HUES64 (cell line): Measurements from ENCODE around the gene NMNAT3.

ENCODE experiments used
- H3K27ac ChIP-seq: 2 replicates; pipeline ENCODE4 v1.7.0; 2013; ENCODE audit warnings: low read depth, low read length, inconsistent platforms
- H3K27me3 ChIP-seq: 2 replicates; pipeline ENCODE4 v1.6.1; 2013; ENCODE audit warnings: mild to moderate bottlenecking, low read length; ENCODE audit not compliant: insufficient read depth
- H3K36me3 ChIP-seq: 2 replicates; pipeline ENCODE4 v1.6.1; 2013; ENCODE audit warnings: mild to moderate bottlenecking, low read length; ENCODE audit not compliant: insufficient read depth
- H3K4me1 ChIP-seq: 2 replicates; pipeline ENCODE4 v1.6.1; 2013; ENCODE audit warnings: mild to moderate bottlenecking, low read length, moderate library complexity; ENCODE audit not compliant: insufficient read depth
- H3K4me3 ChIP-seq: 2 replicates; pipeline ENCODE4 v1.5.1; 2013; ENCODE audit warnings: mild to moderate bottlenecking, low read length, moderate library complexity
- H3K9ac ChIP-seq: 2 replicates; pipeline ENCODE4 v1.6.1; 2013; ENCODE audit warnings: mild to moderate bottlenecking, low read depth, low read length
- H3K9me3 ChIP-seq: 2 replicates; pipeline ENCODE4 v1.6.1; 2013; ENCODE audit warnings: low read depth, low read length; ENCODE audit not compliant: insufficient read depth
- WGBS: fragments of 150-250, 120-280 bp; methylation state at CpG from one replicate; pipeline ENCODE4 v1.1.7; 2013; ENCODE audit warnings: missing lambda C conversion rate; 5-methylcytosine and 5-hydroxymethylcytosine counted together

NMNAT3 gene

DNA sequence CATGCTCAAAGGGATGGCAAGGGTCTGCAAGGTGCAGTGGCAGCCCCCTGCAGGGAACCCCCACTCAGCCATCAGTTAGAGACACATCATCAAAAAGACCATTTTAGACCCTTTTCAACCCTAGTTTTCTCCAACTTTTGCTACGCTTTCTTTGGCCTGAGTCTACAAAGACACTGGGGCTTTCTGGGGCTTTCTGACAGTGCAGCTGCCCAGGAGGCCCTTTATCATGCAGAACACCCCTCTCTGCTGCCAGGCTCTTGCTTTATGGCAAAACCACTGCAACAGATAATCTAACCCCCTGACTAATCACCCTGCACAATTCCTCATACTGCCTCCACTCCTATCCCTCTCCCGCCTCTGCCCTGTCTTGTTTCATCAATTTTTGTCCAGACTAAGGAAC lies 2.4 kb downstream of the NMNAT3 start:
- Histone ChIP-seq H3K9ac (no peak overlapping the region), H3K36me3 (no peaks in the 10 kb centered on the region), H3K27me3 (peaks cover 53% of the 10 kb centered on the region), H3K4me3 (no peak overlapping the region), H3K27ac (no peak overlapping the region), H3K9me3 (no peaks in the 10 kb centered on the region), H3K4me1 (peaks cover 22% of the 10 kb centered on the region)
- WGBS, result 22% methylated on average over 2 of the region's 2 CpGs

GRCh38 chr3:139674571-139675260 lies 3.1 kb downstream of the NMNAT3 start:
- Histone ChIP-seq H3K9me3 (no peaks in the 10 kb centered on the region), H3K36me3 (no peaks in the 10 kb centered on the region), H3K4me3 (no peak overlapping the region), H3K27me3 (peaks cover 53% of the 10 kb centered on the region), H3K4me1 (peaks cover 25% of the 10 kb centered on the region), H3K9ac (no peak overlapping the region), H3K27ac (no peak overlapping the region)
- WGBS, result 71% methylated on average over 6 of the region's 6 CpGs

- 92% methylated on average over 4 of the region's 4 CpGs for WGBS
- H3K4me3 ChIP-seq, result no peak overlapping the region
- H3K4me1 ChIP-seq, result peaks cover 28% of the 10 kb centered on the region
- H3K27ac ChIP-seq, result no peak overlapping the region
- H3K9me3 ChIP-seq, result no peaks in the 10 kb centered on the region
- H3K36me3 ChIP-seq, result no peaks in the 10 kb centered on the region
- H3K9ac ChIP-seq, result no peak overlapping the region
- H3K27me3 ChIP-seq, result peaks cover 48% of the 10 kb centered on the region
Observed at GRCh38 chr3:139672884-139673283, 4.9 kb downstream of the NMNAT3 start.

DNA sequence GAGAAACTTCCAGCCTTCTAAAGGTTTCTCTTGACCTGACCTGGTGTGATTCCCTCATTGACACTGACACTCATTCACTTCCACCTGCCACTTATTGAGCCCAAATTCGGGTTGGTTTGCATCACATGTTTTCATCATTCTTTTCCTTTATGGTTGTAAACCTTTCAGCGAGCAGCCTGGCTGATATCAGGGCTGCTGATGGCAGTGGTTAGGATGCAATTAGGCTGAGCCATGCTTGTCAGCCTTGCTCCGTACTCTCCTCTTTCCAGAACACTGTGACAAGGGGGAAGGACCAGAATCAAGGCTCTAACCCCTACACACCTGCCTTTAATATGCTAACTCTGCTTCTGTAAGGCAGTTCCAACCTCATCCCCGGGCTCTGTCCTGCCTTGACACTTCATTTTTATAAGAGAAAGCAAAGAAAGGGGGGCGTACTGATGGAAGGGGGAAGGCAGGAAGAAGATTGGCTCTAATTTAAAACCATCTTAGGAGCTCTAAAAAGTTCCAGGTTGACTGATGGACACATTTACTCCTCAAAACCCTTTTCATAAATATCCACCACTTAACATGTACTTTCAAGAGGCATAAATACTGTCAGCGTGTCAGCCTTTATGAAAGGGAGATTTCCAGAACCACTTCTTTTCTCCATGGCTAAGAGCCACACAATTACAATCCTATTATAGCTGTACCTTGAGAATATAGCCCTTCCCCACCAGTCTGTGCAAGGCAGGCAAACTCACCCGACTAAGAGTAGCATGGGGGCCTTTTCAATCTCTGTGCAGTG lies 5.7 kb downstream of the NMNAT3 start:
- Histone ChIP-seq H3K27ac (no peak overlapping the region), H3K4me1 (peaks cover 34% of the 10 kb centered on the region), H3K4me3 (no peak overlapping the region), H3K36me3 (no peaks in the 10 kb centered on the region), H3K9ac (no peak overlapping the region), H3K27me3 (peaks cover 41% of the 10 kb centered on the region), H3K9me3 (no peaks in the 10 kb centered on the region)
- 75% methylated on average over 7 of the region's 7 CpGs for WGBS

DNA sequence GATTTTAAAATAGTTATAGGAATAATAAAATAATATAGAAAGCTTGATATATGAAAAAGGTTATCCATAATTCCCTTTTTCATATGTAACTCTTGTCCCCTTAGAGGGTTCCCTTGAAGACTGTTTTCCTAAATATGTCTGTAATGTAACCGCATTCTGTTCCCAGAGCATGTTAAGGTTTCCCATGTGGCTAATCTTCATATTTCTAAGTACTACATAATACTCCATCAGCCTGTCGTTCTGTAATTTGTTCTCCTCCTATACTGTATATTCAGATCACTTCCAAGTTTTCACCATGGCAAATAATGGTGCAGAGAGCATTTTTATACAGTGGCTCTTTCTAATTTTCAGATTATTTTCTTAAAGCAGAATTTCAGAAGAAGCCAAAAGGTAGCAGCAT lies 6.7 kb downstream of the NMNAT3 start:
- Histone ChIP-seq H3K27ac (no peak overlapping the region), H3K9ac (no peak overlapping the region), H3K9me3 (no peaks in the 10 kb centered on the region), H3K27me3 (peaks cover 32% of the 10 kb centered on the region), H3K4me1 (peaks cover 34% of the 10 kb centered on the region), H3K4me3 (no peak overlapping the region), H3K36me3 (no peaks in the 10 kb centered on the region)
- 97% methylated on average over 2 of the region's 2 CpGs for whole genome bisulfite sequencing

DNA sequence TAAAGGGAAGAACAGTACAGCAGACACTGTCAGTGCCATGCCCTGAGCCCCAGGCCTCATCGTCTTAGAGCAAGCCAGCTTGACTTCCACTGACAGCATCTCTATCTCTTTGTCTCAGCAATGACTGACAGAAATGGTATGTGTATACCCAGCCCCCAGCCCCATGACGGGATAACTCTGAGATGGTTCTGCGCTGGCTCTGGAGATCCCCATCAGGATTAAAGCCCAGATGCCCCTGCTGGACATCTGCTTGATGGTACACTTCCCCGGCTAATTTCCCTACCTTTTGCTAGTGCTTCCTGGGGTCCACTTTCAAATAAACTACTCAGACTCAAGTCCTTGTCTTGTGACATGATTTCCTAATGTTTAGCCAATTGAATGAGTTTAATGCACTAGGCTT lies 7.6 kb downstream of the NMNAT3 start:
- H3K9ac ChIP-seq, result no peak overlapping the region
- peaks cover 24% of the 10 kb centered on the region for H3K27me3 ChIP-seq
- no peak overlapping the region for H3K27ac ChIP-seq
- no peaks in the 10 kb centered on the region for H3K36me3 ChIP-seq
- WGBS, result 76% methylated on average over 4 of the region's 4 CpGs
- H3K4me1 ChIP-seq, result peaks cover 25% of the 10 kb centered on the region
- no peaks in the 10 kb centered on the region for H3K9me3 ChIP-seq
- H3K4me3 ChIP-seq, result no peak overlapping the region

DNA sequence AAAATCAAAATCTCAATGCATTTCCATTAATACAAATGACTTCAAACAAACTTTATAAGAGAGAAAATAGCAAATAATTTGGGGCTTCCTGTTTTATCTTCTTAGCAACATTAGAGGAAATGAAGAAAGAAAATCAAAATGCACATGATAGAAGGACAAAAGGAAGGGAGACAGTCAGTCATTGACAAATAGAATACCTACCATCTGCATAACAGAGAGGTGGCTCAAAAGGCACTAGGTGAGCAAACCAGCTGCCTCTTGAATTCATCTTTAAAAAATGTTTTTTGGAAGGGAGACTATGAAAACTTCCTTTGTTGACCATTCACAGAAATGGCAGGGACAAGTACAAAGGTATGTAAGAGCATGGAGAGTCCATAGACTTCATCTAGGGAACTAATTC lies 9.4 kb downstream of the NMNAT3 start:
- Histone ChIP-seq H3K4me3 (no peak overlapping the region), H3K27ac (peak overlapping the region; percentile 3; the same call in 1 of the 2 replicates), H3K4me1 (peaks cover 18% of the 10 kb centered on the region)

DNA sequence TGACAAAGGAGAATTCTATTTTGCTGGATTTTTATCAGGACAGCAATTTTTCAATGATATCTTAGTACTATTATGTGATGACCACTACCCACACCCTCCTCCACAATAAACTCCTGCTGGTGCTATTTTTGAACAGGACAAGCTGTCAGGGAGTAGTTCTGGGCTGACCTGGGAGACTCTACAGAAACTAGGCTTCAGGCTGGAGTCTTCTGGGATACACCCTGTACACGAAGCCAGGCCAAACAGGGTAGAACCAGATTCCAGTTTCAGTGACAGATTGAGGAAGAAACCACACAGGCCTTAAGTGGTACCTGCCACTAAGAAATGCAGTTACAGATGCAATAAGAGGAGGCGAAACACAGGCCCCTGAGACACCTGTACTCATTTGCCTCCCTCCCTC lies 12.8 kb downstream of the NMNAT3 start:
- Histone ChIP-seq H3K4me1 (peaks cover 17% of the 10 kb centered on the region), H3K36me3 (no peaks in the 10 kb centered on the region), H3K9me3 (no peaks in the 10 kb centered on the region), H3K4me3 (no peak overlapping the region), H3K9ac (no peak overlapping the region), H3K27me3 (no peaks in the 10 kb centered on the region), H3K27ac (no peak overlapping the region)
- whole genome bisulfite sequencing, result 90% methylated on average over 2 of the region's 2 CpGs

More for the DNA sequence above, 9.4 kb downstream of the NMNAT3 start:
- Histone ChIP-seq H3K9ac (no peak overlapping the region), H3K36me3 (no peaks in the 10 kb centered on the region), H3K27me3 (peaks cover 9% of the 10 kb centered on the region; the same call in 1 of the 2 replicates), H3K9me3 (no peaks in the 10 kb centered on the region)

GRCh38 chr3:139660269-139660668 lies 17.5 kb downstream of the NMNAT3 start:
- Histone ChIP-seq H3K4me1 (peaks cover 4% of the 10 kb centered on the region; the same call in 1 of the 2 replicates), H3K4me3 (no peak overlapping the region), H3K9ac (no peak overlapping the region), H3K9me3 (no peaks in the 10 kb centered on the region), H3K36me3 (no peaks in the 10 kb centered on the region), H3K27ac (no peak overlapping the region), H3K27me3 (no peaks in the 10 kb centered on the region)
- 100% methylated on average over 1 of the region's 1 CpG for WGBS

DNA sequence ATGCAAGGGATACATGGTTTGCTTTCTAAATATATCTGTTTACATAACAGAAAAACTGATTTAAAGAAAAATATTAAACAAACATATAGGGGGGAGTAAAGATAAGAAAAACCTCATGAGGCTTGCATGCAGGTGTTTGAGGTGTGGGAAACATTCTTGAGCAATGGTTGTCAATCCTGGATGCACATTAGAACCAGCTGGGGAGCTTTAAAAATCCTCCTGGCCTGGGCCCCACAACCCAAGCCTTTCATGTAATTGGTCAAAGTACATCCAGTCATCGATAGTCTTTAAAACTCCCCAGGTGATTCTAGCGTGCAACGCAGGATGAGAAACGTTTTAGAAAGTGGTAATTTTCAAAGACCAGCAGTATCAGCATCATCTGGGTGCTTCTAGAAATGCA lies 18.3 kb downstream of the NMNAT3 start:
- H3K36me3 ChIP-seq, result no peaks in the 10 kb centered on the region
- H3K9ac ChIP-seq, result no peak overlapping the region
- 96% methylated on average over 4 of the region's 4 CpGs for WGBS
- H3K4me1 ChIP-seq, result peaks cover 12% of the 10 kb centered on the region; the same call in 1 of the 2 replicates
- no peak overlapping the region for H3K27ac ChIP-seq
- H3K4me3 ChIP-seq, result no peak overlapping the region
- H3K27me3 ChIP-seq, result no peaks in the 10 kb centered on the region
- H3K9me3 ChIP-seq, result no peaks in the 10 kb centered on the region

GRCh38 chr3:139657936-139658335 lies 19.8 kb downstream of the NMNAT3 start:
- H3K9me3 ChIP-seq, result no peaks in the 10 kb centered on the region
- H3K4me1 ChIP-seq, result peaks cover 18% of the 10 kb centered on the region; the same call in 1 of the 2 replicates
- H3K36me3 ChIP-seq, result no peaks in the 10 kb centered on the region
- no peak overlapping the region for H3K27ac ChIP-seq
- no peak overlapping the region for H3K4me3 ChIP-seq
- 86% methylated on average over 3 of the region's 3 CpGs for WGBS
- no peak overlapping the region for H3K9ac ChIP-seq
- H3K27me3 ChIP-seq, result no peaks in the 10 kb centered on the region
